GM12878 (cell line): Measurements from ENCODE around the gene HBA2. TPM values are rescaled to one million over a fixed set of nuclear protein-coding genes. Genes with fewer than 3 reads are reported as not detected.

Experiments
- BMI1 ChIP-seq: fragments of 450-650 bp; IDR thresholded peaks from 2 replicates; pipeline ENCODE4 v1.6.1; 2016; ENCODE audit warnings: mild to moderate bottlenecking, moderate library complexity, borderline replicate concordance
- CHD4 ChIP-seq: fragments of 200-600 bp; sonication (generic); IDR thresholded peaks from 2 replicates; pipeline ENCODE4 v1.6.1; 2016; ENCODE audit warnings: mild to moderate bottlenecking
- LARP7 ChIP-seq: fragments of 450-650 bp; IDR thresholded peaks from 2 replicates; pipeline ENCODE4 v1.6.1; 2017; ENCODE audit warnings: mild to moderate bottlenecking
- NFIC ChIP-seq: IDR thresholded peaks from 2 replicates; pipeline ENCODE4 v1.6.1; 2012; ENCODE audit warnings: low read depth, mild to moderate bottlenecking, inconsistent platforms, low read length, moderate library complexity
- ZBTB33 ChIP-seq: fragments of 450-650 bp; IDR thresholded peaks from 2 replicates; pipeline ENCODE4 v1.6.1; 2017; ENCODE audit warnings: mild to moderate bottlenecking
- ZBTB4 ChIP-seq: fragments of 450-650 bp; formaldehyde crosslinking; IDR thresholded peaks from 2 replicates; pipeline ENCODE4 v1.4.0; 2022; ENCODE audit warnings: mild to moderate bottlenecking, moderate library complexity
- polyA plus RNA-seq, 11 experiments: library from polyadenylated mRNA; depleted of rRNA in 4 of 11; unstranded in 6 of 11; stranded (reverse) in 5 of 11; fragments of >200 nt; fragmentation: Nextera tagmentation in 4 of 11; fragmentation: Illumina TruSeq in 1 of 11; extraction: Ambion mirVana in 4 of 11; extraction: Trizol in 1 of 11; gene quantifications; 1 replicate in 1 of 11; 2 replicates in 10 of 11; pipeline versions ENCODE4 v1.2.1 to v1.2.3, GENCODE V29; 2011 to 2016; ENCODE audit warnings: inconsistent platforms in 2 of 11, missing spikeins in 2 of 11, low read depth in 1 of 11
- total RNA-seq, 4 experiments: library from RNA; depleted of rRNA in 3 of 4; stranded (reverse); fragments of >200 nt in 3 of 4; fragmentation: Illumina TruSeq in 1 of 4; extraction: Trizol in 1 of 4; gene quantifications; 2 replicates each; pipeline versions ENCODE4 v1.2.1 to v1.2.3, GENCODE V29; 2013 to 2021
- TF ChIP-seq, protein P1 (sequence below): fragments of 450-650 bp; IDR thresholded peaks from 2 replicates; pipeline ENCODE4 v1.6.1; 2017; ENCODE audit warnings: borderline replicate concordance

HBA2 gene
- total and polyA plus RNA-seq, 10 of the 15 experiments (the other 5 are each of a cell fraction or from before 2014, with no cell fraction given) = 0.30 to 0.96 (median 0.92) TPM; not detected in 7

DNA sequence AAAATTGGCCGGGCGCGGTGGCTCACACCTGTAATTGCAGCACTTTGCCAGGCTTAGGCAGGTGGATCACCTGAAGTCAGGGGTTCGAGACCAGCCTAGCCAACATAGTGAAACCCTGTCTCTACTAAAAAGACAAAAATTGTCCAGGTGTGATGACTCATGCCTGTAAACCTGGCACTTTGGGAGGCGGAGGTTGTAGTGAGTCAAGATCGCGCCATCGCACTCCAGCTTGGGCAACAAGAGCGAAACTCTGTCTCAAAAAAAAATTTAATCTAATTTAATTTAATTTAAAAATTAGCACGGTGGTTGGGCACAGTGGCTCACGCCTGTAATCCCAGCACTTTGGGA, 6.0 kb downstream of the HBA2 start (continued):
- TF ChIP-seq ZBTB4 (no peak), BMI1 (no peak), LARP7 (no peak), CHD4 (no peak), ZBTB33 (no peak), NFIC (no peak)
- TF ChIP-seq, protein P1, sequence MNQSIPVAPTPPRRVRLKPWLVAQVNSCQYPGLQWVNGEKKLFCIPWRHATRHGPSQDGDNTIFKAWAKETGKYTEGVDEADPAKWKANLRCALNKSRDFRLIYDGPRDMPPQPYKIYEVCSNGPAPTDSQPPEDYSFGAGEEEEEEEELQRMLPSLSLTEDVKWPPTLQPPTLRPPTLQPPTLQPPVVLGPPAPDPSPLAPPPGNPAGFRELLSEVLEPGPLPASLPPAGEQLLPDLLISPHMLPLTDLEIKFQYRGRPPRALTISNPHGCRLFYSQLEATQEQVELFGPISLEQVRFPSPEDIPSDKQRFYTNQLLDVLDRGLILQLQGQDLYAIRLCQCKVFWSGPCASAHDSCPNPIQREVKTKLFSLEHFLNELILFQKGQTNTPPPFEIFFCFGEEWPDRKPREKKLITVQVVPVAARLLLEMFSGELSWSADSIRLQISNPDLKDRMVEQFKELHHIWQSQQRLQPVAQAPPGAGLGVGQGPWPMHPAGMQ = no peak
